Loucy (cell line): ENCODE results near the gene PCDHGA4.

Source experiments
- H2AFZ ChIP-seq: fragments of 200-600 bp; sonication (generic); 2 replicates; pipeline ENCODE4 v1.6.0; 2016; ENCODE audit warnings: antibody characterized with exemption, mild to moderate bottlenecking, low read length, moderate library complexity
- H3F3A ChIP-seq: fragments of 200-600 bp; 2 replicates; pipeline ENCODE4 v1.6.0; 2016; ENCODE audit warnings: antibody characterized with exemption, low read depth, mild to moderate bottlenecking
- H3K27me3 ChIP-seq: fragments of 200-600 bp; sonication (generic); 2 replicates; pipeline ENCODE4 v1.6.1; 2014; ENCODE audit warnings: low read length, mild to moderate bottlenecking; ENCODE audit not compliant: insufficient read depth, poor library complexity, severe bottlenecking
- H3K36me3 ChIP-seq: fragments of 200-600 bp; sonication (generic); 2 replicates; pipeline ENCODE4 v1.6.1; 2016; ENCODE audit warnings: low read length; ENCODE audit not compliant: insufficient read depth
- H3K4me1 ChIP-seq: fragments of 200-600 bp; sonication (generic); 2 replicates; pipeline ENCODE4 v1.5.1; 2014; ENCODE audit warnings: low read length, mild to moderate bottlenecking; ENCODE audit not compliant: insufficient read depth, poor library complexity, severe bottlenecking
- H3K4me2 ChIP-seq: fragments of 200-600 bp; sonication (generic); 2 replicates; pipeline ENCODE4 v1.6.0; 2014; ENCODE audit warnings: antibody characterized with exemption, low read length, low read depth, mild to moderate bottlenecking; ENCODE audit not compliant: poor library complexity, severe bottlenecking
- H3K4me3 ChIP-seq: fragments of 200-600 bp; sonication (generic); 2 replicates; pipeline ENCODE4 v1.5.1; 2014; ENCODE audit warnings: low read length, mild to moderate bottlenecking, mixed read lengths; ENCODE audit not compliant: poor library complexity, severe bottlenecking
- H3K79me2 ChIP-seq: fragments of 200-600 bp; sonication (generic); 2 replicates; pipeline ENCODE4 v1.6.1; 2014; ENCODE audit warnings: low read length; ENCODE audit not compliant: insufficient read depth
- H3K9ac ChIP-seq: fragments of 200-600 bp; sonication (generic); 2 replicates; pipeline ENCODE4 v1.6.0; 2014; ENCODE audit warnings: mild to moderate bottlenecking, low read depth, low read length, moderate library complexity; ENCODE audit not compliant: poor library complexity, severe bottlenecking
- H3K9me2 ChIP-seq: fragments of 200-600 bp; sonication (generic); replicated peaks from 2 replicates; pipeline ENCODE4 v1.6.1; 2016; ENCODE audit warnings: low read depth, low read length, mixed read lengths
- H3K9me3 ChIP-seq: fragments of 200-600 bp; sonication (generic); 2 replicates; pipeline ENCODE4 v1.6.1; 2014; ENCODE audit warnings: mild to moderate bottlenecking, antibody characterized with exemption, low read length, low read depth; ENCODE audit not compliant: insufficient read depth
- H4K20me1 ChIP-seq: fragments of 200-600 bp; sonication (generic); 2 replicates; pipeline ENCODE4 v1.6.0; 2014; ENCODE audit warnings: antibody characterized with exemption, low read length, mild to moderate bottlenecking; ENCODE audit not compliant: insufficient read depth, poor library complexity, severe bottlenecking
- CTCF ChIP-seq: fragments of 200-600 bp; sonication (generic); conservative IDR thresholded peaks from 2 replicates; pipeline ENCODE4 v1.5.1; 2014; ENCODE audit warnings: mild to moderate bottlenecking, antibody characterized with exemption, low read length
- EZH2phosphoT487 ChIP-seq: fragments of 200-600 bp; IDR thresholded peaks from 2 replicates; pipeline ENCODE4 v1.6.1; 2018; ENCODE audit warnings: antibody characterized with exemption, mild to moderate bottlenecking, moderate library complexity, borderline replicate concordance

Gene PCDHGA4

DNA sequence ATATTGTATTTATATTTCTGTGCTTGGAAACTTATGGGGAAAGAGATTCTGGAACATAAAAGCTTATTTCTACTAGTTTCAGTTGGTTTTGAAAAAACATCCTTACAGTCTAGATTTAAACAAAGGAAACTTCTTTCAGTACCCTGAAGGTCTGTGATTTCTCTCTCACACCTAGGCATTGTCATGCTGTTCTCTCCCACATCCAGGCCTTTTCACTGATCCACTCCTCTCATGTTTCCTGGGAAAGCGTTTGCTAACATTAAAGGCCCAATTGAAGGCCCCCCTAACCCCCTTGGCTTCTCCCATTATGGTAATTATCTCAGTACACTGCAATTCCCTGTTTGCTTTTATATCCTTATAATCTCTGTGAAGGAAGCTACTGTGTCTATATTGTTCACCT, 12.0 kb upstream of the PCDHGA4 start:
- H3K36me3 ChIP-seq: no peaks in the 10 kb centered on the region
- no peak overlapping the region for H3K9ac ChIP-seq
- H2AFZ ChIP-seq: no peak overlapping the region
- no peaks in the 10 kb centered on the region for H3K79me2 ChIP-seq
- no peak for TF ChIP-seq CTCF
- no peak for TF ChIP-seq EZH2phosphoT487
- H3K4me2 ChIP-seq: no peak overlapping the region
- H4K20me1 ChIP-seq: no peaks in the 10 kb centered on the region
- no peaks in the 10 kb centered on the region for H3K9me3 ChIP-seq
- H3K4me1 ChIP-seq: no peaks in the 10 kb centered on the region
- H3F3A ChIP-seq: no peaks in the 10 kb centered on the region
- H3K4me3 ChIP-seq: no peak overlapping the region
- no peaks in the 10 kb centered on the region for H3K27me3 ChIP-seq
- H3K9me2 ChIP-seq: no peaks in the 10 kb centered on the region

DNA sequence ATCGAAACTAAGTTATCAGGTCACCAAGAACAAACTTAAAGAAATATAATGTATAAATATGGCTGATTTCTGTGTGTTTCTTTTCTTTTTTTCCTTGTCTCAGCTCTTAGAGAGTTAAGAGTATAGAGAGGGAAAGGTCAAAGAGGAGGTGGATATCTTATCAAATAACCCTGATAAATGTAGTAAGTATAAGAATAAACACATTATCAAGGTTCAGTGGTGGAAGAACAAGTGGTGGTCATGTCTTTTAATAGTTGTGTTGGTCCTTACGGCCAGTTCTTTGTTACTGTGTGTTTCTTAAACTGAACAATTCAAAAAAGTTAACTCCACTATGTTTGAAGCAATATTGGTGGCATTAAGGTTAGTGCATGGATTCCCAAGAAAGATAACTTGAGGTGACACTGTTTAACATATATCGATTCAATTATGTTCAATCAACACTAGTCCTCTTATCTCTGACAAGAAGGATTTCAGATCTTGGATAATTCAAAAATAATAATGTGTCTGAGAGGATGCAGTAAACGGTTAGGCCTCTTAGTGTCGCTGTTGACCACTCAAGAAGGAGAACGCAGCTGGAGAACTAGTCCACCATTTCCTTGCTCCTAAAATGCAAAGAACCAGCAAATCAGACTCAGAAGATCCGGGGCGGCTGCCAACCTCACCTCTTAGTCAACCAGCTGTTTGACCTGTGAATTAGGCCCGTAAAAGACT, 11.4 kb upstream of the PCDHGA4 start, which contains the start of gene PCDHGA3:
Gene PCDHGA3, plus strand, starts transcription at position 588 of the 711 bp plus-strand sequence. CDS start 205 bp downstream, outside the sequence.
- H3K4me2 ChIP-seq: no peak within 1 kb of the TSS
- H3K4me3 ChIP-seq: no peak within 1 kb of the TSS

GRCh38 chr5:141343953-141344463, 10.8 kb upstream of the PCDHGA4 start:
- Histone ChIP-seq H3K9me3 (no peaks in the 10 kb centered on the region), H3K36me3 (no peaks in the 10 kb centered on the region), H2AFZ (no peak overlapping the region), H3K9ac (no peak overlapping the region), H3F3A (no peaks in the 10 kb centered on the region), H3K4me3 (no peak overlapping the region), H3K9me2 (no peaks in the 10 kb centered on the region), H3K4me1 (no peaks in the 10 kb centered on the region), H4K20me1 (no peaks in the 10 kb centered on the region), H3K27me3 (no peaks in the 10 kb centered on the region), H3K79me2 (no peaks in the 10 kb centered on the region), H3K4me2 (no peak overlapping the region)
- TF ChIP-seq CTCF: no peak
- no peak for TF ChIP-seq EZH2phosphoT487

More for the DNA sequence above, 11.4 kb upstream of the PCDHGA4 start, which contains the start of gene PCDHGA3:
- Histone ChIP-seq H3K79me2 (no peaks in the 10 kb centered on the region), H3K9me2 (no peaks in the 10 kb centered on the region), H3K4me1 (no peaks in the 10 kb centered on the region), H3K27me3 (no peaks in the 10 kb centered on the region), H3K9ac (no peak within 1 kb of the TSS), H3K9me3 (no peaks in the 10 kb centered on the region), H3K36me3 (no peaks in the 10 kb centered on the region), H2AFZ (no peak within 1 kb of the TSS), H4K20me1 (no peaks in the 10 kb centered on the region), H3F3A (no peaks in the 10 kb centered on the region)
- TF ChIP-seq CTCF (peak; percentile 40; the same call in 1 of the 2 replicates), EZH2phosphoT487 (no peak)
